ENCODE data around the gene PANX3. TPM values are rescaled to one million over a fixed set of nuclear protein-coding genes. Genes with fewer than 3 reads are reported as not detected.

The PANX3 gene
- total and polyA plus RNA-seq, 10 of the 15 experiments (the other 5 are each of a cell fraction or from before 2014, with no cell fraction given) = not detected

- SMC1A ChIA-PET (ENCODE audit: uncharacterized antibody, unreplicated experiment) = interaction anchor here (0.9 to 1.8 kb wide), 10 partner anchors 20 to 194 kb away, joined by 3 to 9 read pairs (median 3); partner anchors contain the start of gene TBRG1
- no TSS peak for BruUV-seq (replicated peaks)
- FAIRE-seq = no peak
- no peak overlapping the region for H2AFZ ChIP-seq (ENCODE audit: control insufficient read depth, low read depth, low read length)
- H3K4me2 ChIP-seq (ENCODE audit: control insufficient read depth, insufficient read depth) = no peak overlapping the region
- POLR2A ChIA-PET = no interaction called here
- no peaks in the 10 kb centered on the region for H4K20me1 ChIP-seq (ENCODE audit: control insufficient read depth, insufficient read depth)
- H3K27ac ChIP-seq (ENCODE audit: control insufficient read depth, insufficient read depth) = no peak overlapping the region
- no peak overlapping the region for H3K9ac ChIP-seq (ENCODE audit: control insufficient read depth, insufficient read depth, low read length)
- no peak overlapping the region for H3K4me3 ChIP-seq
- no peaks in the 10 kb centered on the region for H3K27me3 ChIP-seq (replicated peaks in 1 of 2; ENCODE audit: control insufficient read depth in 2 of 2, insufficient read depth in 2 of 2, low read length in 1 of 2)
- no peaks in the 10 kb centered on the region; the same call in 2 of the 3 replicates for H3K9me3 ChIP-seq (replicated peaks; ENCODE audit: control insufficient read depth, insufficient read depth, low read length)
- DNase-seq (ENCODE audit: low read depth, low spot score) = no peak
- WGBS (ENCODE audit: insufficient coverage, insufficient replicate concordance, low lambda C conversion rate, missing lambda C conversion rate) = 80% methylated on average over 10 of the region's 10 CpGs
- RAD21 ChIA-PET (ENCODE audit: unreplicated experiment) = interaction anchor here (1.4 to 1.5 kb wide), 2 partner anchors 151 to 193 kb away, joined by 3 read pairs; no protein-coding TSS in a partner anchor
- ATAC-seq = no peak
- intact Hi-C loops (cut with micrococcal nuclease; ENCODE audit: unreplicated experiment) (no loop called here), in situ Hi-C loops (cut with MboI) (no loop called here)
- no peaks in the 10 kb centered on the region; a peak in 2 of 4 replicates for H3K36me3 ChIP-seq (ENCODE audit: control insufficient read depth in 2 of 2, insufficient read depth in 2 of 2, low read length in 1 of 2)
- H3K79me2 ChIP-seq (ENCODE audit: control insufficient read depth, insufficient read depth, low read length) = no peaks in the 10 kb centered on the region
- CTCF ChIA-PET = interaction anchor here (0.6 to 7.6 kb wide), 15 partner anchors 10 to 849 kb away, joined by 3 to 52 read pairs (median 4); partner anchors contain the start of gene ESAM
- H3K4me1 ChIP-seq (ENCODE audit: control insufficient read depth, insufficient read depth, low read length) = no peaks in the 10 kb centered on the region; the same call in 1 of the 2 replicates
- TF ChIP-seq, protein P1, sequence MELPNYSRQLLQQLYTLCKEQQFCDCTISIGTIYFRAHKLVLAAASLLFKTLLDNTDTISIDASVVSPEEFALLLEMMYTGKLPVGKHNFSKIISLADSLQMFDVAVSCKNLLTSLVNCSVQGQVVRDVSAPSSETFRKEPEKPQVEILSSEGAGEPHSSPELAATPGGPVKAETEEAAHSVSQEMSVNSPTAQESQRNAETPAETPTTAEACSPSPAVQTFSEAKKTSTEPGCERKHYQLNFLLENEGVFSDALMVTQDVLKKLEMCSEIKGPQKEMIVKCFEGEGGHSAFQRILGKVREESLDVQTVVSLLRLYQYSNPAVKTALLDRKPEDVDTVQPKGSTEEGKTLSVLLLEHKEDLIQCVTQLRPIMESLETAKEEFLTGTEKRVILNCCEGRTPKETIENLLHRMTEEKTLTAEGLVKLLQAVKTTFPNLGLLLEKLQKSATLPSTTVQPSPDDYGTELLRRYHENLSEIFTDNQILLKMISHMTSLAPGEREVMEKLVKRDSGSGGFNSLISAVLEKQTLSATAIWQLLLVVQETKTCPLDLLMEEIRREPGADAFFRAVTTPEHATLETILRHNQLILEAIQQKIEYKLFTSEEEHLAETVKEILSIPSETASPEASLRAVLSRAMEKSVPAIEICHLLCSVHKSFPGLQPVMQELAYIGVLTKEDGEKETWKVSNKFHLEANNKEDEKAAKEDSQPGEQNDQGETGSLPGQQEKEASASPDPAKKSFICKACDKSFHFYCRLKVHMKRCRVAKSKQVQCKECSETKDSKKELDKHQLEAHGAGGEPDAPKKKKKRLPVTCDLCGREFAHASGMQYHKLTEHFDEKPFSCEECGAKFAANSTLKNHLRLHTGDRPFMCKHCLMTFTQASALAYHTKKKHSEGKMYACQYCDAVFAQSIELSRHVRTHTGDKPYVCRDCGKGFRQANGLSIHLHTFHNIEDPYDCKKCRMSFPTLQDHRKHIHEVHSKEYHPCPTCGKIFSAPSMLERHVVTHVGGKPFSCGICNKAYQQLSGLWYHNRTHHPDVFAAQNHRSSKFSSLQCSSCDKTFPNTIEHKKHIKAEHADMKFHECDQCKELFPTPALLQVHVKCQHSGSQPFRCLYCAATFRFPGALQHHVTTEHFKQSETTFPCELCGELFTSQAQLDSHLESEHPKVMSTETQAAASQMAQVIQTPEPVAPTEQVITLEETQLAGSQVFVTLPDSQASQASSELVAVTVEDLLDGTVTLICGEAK (IDR thresholded peaks at IDR 0.05; ENCODE audit: borderline replicate concordance) = no peak
- TF ChIP-seq DPF2 (IDR thresholded peaks at IDR 0.05) = no peak
- no peak for TF ChIP-seq ZNF384 (IDR thresholded peaks at IDR 0.05; ENCODE audit: borderline replicate concordance, low read depth, low read length)
- no peak for TF ChIP-seq IKZF1 (conservative IDR thresholded peaks at IDR 0.05)
- no peak for TF ChIP-seq RFX5 (IDR thresholded peaks at IDR 0.05; ENCODE audit: low read depth, low read length)
- no peak for TF ChIP-seq SP1 (IDR thresholded peaks at IDR 0.05; ENCODE audit: low read depth, low read length)
- TF ChIP-seq ZNF622 (IDR thresholded peaks at IDR 0.05) = no peak
- TF ChIP-seq, protein P2, sequence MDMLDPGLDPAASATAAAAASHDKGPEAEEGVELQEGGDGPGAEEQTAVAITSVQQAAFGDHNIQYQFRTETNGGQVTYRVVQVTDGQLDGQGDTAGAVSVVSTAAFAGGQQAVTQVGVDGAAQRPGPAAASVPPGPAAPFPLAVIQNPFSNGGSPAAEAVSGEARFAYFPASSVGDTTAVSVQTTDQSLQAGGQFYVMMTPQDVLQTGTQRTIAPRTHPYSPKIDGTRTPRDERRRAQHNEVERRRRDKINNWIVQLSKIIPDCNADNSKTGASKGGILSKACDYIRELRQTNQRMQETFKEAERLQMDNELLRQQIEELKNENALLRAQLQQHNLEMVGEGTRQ (IDR thresholded peaks at IDR 0.05; ENCODE audit: borderline replicate concordance, low read depth, low read length) = no peak
- TF ChIP-seq SIN3A (IDR thresholded peaks at IDR 0.05; ENCODE audit: low read depth, low read length) = no peak
- TF ChIP-seq HDAC2 (IDR thresholded peaks at IDR 0.05) = no peak
- no peak for TF ChIP-seq ZNF274 (IDR thresholded peaks at IDR 0.05; ENCODE audit: insufficient read depth, insufficient read length)
- TF ChIP-seq PBX3 (IDR thresholded peaks at IDR 0.05; ENCODE audit: insufficient replicate concordance, low read depth, low read length) = no peak
- TF ChIP-seq, protein P3, sequence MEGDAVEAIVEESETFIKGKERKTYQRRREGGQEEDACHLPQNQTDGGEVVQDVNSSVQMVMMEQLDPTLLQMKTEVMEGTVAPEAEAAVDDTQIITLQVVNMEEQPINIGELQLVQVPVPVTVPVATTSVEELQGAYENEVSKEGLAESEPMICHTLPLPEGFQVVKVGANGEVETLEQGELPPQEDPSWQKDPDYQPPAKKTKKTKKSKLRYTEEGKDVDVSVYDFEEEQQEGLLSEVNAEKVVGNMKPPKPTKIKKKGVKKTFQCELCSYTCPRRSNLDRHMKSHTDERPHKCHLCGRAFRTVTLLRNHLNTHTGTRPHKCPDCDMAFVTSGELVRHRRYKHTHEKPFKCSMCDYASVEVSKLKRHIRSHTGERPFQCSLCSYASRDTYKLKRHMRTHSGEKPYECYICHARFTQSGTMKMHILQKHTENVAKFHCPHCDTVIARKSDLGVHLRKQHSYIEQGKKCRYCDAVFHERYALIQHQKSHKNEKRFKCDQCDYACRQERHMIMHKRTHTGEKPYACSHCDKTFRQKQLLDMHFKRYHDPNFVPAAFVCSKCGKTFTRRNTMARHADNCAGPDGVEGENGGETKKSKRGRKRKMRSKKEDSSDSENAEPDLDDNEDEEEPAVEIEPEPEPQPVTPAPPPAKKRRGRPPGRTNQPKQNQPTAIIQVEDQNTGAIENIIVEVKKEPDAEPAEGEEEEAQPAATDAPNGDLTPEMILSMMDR (IDR thresholded peaks at IDR 0.05 in 2 of 3, conservative IDR thresholded peaks at IDR 0.05 in 1 of 3; ENCODE audit: control insufficient read depth in 2 of 3, extremely low read depth in 1 of 3, insufficient read depth in 1 of 3, low read depth in 3 of 3, low read length in 3 of 3) = no peak
These were observed 31.9 kb downstream of the PANX3 start for GRCh38 chr11:124643042-124643604.

Data from GM12878 (cell line).